ENCODE data around the gene CCT8.

CCT8 gene

DNA sequence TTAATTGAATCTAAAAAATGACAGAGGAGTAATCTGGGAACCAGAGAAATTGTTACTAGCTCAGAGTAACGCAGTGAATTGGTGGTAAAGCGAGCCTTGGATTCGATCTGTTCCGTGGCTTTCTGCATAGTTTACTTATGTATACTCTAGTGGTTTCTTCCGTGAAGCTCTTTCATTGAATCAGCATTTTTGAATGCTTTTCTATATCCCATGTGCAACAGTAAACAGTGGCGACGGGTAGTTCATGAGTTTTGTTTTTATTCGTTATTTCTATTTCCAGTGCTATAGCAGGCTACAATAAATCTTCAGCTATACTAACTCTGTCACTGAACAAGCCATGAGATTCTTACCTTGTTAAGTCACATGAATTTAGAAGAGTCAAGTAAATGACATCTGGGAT lies 42.5 kb upstream of the CCT8 start:
- TF ChIP-seq ZBTB7A (IDR thresholded peaks at IDR 0.05; ENCODE audit: low read depth) (no peak), YY1 (IDR thresholded peaks at IDR 0.05; ENCODE audit: low read depth) (no peak), TEAD4 (IDR thresholded peaks at IDR 0.05) (no peak)
- TF ChIP-seq, protein P1, sequence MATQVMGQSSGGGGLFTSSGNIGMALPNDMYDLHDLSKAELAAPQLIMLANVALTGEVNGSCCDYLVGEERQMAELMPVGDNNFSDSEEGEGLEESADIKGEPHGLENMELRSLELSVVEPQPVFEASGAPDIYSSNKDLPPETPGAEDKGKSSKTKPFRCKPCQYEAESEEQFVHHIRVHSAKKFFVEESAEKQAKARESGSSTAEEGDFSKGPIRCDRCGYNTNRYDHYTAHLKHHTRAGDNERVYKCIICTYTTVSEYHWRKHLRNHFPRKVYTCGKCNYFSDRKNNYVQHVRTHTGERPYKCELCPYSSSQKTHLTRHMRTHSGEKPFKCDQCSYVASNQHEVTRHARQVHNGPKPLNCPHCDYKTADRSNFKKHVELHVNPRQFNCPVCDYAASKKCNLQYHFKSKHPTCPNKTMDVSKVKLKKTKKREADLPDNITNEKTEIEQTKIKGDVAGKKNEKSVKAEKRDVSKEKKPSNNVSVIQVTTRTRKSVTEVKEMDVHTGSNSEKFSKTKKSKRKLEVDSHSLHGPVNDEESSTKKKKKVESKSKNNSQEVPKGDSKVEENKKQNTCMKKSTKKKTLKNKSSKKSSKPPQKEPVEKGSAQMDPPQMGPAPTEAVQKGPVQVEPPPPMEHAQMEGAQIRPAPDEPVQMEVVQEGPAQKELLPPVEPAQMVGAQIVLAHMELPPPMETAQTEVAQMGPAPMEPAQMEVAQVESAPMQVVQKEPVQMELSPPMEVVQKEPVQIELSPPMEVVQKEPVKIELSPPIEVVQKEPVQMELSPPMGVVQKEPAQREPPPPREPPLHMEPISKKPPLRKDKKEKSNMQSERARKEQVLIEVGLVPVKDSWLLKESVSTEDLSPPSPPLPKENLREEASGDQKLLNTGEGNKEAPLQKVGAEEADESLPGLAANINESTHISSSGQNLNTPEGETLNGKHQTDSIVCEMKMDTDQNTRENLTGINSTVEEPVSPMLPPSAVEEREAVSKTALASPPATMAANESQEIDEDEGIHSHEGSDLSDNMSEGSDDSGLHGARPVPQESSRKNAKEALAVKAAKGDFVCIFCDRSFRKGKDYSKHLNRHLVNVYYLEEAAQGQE (IDR thresholded peaks at IDR 0.05; ENCODE audit: low read depth): no peak

DNA sequence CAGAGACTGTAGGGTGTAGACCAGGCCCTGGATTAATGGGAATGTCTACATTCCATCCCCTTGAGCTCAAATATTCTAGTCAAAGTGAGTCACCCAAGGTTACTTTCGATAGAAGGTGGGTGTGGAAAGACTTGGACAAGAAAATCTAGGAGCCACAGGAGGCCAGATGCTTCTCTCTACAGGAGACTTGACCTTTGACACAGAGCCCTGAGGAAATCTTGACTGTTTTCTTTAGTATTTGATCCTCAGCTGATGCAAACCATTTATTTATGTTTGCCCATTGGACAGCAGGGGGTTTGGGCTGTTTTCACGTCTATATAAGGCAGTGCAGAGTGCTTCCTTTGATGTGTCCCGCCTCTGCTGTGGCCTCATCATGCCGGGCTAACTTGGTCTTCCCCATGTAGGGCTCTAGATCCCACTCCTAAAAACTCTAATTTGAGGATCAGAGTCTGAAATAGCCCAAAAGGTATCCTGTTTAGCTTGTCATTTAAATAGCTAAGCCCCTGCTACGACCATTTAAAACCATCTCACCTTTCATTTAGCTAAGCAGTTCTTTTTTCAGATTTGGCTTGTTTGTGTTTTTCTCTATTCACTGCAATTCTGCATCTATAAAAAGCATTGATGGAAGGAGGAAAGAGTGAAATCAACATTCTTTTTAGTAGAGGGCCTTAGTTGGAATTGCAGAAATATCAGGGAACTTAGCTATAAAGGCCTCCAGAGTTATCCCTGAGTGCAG lies 41.5 kb upstream of the CCT8 start:
- no peak for TF ChIP-seq ZBTB7A (IDR thresholded peaks at IDR 0.05; ENCODE audit: low read depth)
- TF ChIP-seq NFIC (IDR thresholded peaks at IDR 0.05): 0 out of 2 replicates have a peak, but pooled peaks have one; percentile 31
- TF ChIP-seq TCF12 (IDR thresholded peaks at IDR 0.05; ENCODE audit: low read depth): peak; percentile 72
- TF ChIP-seq EP300 (IDR thresholded peaks at IDR 0.05; ENCODE audit: borderline replicate concordance): peak; percentile 64; the same call in 1 of the 2 replicates
- no peak for TF ChIP-seq YY1 (IDR thresholded peaks at IDR 0.05; ENCODE audit: low read depth)
- TF ChIP-seq, protein P2, sequence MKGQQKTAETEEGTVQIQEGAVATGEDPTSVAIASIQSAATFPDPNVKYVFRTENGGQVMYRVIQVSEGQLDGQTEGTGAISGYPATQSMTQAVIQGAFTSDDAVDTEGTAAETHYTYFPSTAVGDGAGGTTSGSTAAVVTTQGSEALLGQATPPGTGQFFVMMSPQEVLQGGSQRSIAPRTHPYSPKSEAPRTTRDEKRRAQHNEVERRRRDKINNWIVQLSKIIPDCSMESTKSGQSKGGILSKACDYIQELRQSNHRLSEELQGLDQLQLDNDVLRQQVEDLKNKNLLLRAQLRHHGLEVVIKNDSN (IDR thresholded peaks at IDR 0.05): no peak
- no peak for TF ChIP-seq FOXM1 (IDR thresholded peaks at IDR 0.05; ENCODE audit: borderline replicate concordance, low read depth)
- peak; percentile 43; the same call in 1 of the 2 replicates for TF ChIP-seq TEAD4 (IDR thresholded peaks at IDR 0.05)
- TF ChIP-seq, protein P1 (IDR thresholded peaks at IDR 0.05; ENCODE audit: low read depth): no peak
- TF ChIP-seq RAD21 (IDR thresholded peaks at IDR 0.05; ENCODE audit: low read depth): no peak

DNA sequence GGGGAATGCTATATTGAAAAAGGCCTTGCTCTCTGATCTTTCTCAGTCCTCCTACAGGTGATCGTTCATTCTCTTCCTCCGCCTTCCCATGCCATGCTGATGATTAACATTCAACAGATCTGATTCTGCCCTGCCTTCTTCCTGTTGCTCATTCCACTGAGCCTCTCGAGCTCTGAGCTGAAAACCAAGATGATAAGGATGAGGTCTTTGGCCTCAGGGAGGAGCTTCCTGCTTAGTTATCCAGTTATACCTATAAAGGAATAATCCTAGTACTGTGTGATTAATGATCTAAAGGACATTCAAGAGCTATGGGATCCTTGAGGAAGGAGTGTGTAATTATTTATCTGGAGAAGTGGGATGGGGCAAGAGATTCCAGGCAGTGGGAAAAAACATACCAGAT lies 31.8 kb upstream of the CCT8 start:
- TF ChIP-seq, protein P1 (IDR thresholded peaks at IDR 0.05; ENCODE audit: low read depth): no peak
- TF ChIP-seq, protein P3, sequence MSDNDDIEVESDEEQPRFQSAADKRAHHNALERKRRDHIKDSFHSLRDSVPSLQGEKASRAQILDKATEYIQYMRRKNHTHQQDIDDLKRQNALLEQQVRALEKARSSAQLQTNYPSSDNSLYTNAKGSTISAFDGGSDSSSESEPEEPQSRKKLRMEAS (IDR thresholded peaks at IDR 0.05): no peak

DNA sequence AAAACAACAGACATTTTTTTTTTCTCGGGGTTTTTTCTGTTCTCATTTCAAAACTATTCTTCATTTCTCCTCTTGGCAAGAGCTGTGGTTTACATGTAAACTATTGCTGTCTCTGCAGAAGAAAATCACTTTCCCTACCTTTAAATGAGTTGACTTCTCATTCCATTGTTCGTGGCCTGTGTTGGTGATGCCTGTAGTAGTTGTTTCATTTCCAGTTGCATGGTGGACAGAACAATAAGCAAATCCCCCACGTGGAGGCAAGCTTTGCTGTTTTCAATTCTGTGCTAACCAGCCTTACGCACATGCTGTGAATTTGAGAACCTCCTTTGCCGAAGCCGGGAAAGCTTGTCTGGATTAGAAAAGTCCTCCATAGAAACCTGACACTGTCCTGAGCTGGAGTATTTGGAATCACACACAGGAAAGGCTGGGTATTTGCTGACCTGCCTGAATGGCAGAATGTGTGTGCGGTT lies 30.8 kb upstream of the CCT8 start:
- TF ChIP-seq ZBTB7A (IDR thresholded peaks at IDR 0.05; ENCODE audit: low read depth): no peak
- TF ChIP-seq, protein P1 (IDR thresholded peaks at IDR 0.05; ENCODE audit: low read depth): no peak
- TF ChIP-seq FOXM1 (IDR thresholded peaks at IDR 0.05; ENCODE audit: borderline replicate concordance, low read depth): no peak
- TF ChIP-seq, protein P3 (IDR thresholded peaks at IDR 0.05): no peak
- TF ChIP-seq CREB1 (IDR thresholded peaks at IDR 0.05; ENCODE audit: low read depth): no peak
- TF ChIP-seq, protein P2 (IDR thresholded peaks at IDR 0.05): no peak
- TF ChIP-seq YY1 (IDR thresholded peaks at IDR 0.05; ENCODE audit: low read depth): no peak
- TF ChIP-seq TCF12 (IDR thresholded peaks at IDR 0.05; ENCODE audit: low read depth): no peak
- TF ChIP-seq RAD21 (IDR thresholded peaks at IDR 0.05; ENCODE audit: low read depth): no peak
- TF ChIP-seq NFIC (IDR thresholded peaks at IDR 0.05): no peak

Measured in Ishikawa (cell line).